GM19023 (cell line): Measurements from ENCODE around the gene GABRA5.
"Not testable (repeated sequence)": the region's sequence is repeated elsewhere in the genome, so short reads cannot be mapped to it uniquely, and the experiment has no call there.

Source experiments
- ATAC-seq: cut with Tn5 transposase; IDR thresholded peaks from one replicate; pipeline ENCODE4 v1.9.1; 2021; ENCODE audit warnings: mild to moderate bottlenecking, moderate library complexity; ENCODE audit not compliant: unreplicated experiment

Gene GABRA5

DNA sequence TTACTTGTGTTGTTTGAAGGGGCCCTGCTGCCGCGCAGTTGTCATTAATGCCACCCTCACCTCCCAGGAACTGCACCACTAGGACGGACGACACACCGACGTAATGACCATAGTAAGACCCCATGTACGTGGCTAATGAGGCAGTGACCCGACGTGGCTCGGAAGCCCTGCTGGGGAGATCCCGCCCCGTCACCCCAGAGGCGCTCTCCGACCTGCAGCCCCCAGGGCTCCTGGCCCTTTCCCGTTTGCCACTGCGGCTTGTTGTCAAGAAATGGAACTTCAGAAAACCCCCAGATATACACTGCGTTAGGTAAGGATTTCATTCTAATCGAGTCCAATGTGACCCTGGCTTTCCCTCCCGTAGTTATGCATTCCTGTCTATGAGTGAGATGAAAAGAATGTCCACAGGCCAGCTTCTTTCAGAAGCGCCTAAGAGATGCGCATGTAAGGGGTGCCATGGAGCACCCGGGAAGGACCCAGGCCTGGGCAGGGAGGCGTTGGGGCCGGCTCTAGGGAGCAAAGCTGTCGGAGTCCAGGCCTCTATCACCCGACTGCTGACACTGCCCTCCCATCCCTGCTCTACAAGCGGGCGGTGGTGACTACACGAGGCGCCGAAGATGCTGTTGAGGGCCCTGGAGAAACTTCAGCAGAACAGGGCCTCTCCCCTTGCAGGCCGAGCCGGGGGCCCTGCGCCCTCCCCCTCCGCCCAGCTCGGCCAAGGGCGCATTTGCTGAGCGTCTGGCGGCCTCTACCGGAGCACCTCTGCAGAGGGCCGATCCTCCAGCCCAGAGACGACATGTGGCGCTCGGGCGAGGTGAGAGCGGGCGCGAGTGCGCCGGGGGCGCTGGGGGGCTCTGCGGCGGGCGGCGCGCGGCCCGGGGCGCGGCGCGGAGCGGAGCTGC is at the start of gene GABRA5:
GABRA5 (plus strand) TSS at position 765 of the 902 bp plus-strand sequence. CDS start 2,187 bp downstream, outside the sequence.
- no peak for ATAC-seq

DNA sequence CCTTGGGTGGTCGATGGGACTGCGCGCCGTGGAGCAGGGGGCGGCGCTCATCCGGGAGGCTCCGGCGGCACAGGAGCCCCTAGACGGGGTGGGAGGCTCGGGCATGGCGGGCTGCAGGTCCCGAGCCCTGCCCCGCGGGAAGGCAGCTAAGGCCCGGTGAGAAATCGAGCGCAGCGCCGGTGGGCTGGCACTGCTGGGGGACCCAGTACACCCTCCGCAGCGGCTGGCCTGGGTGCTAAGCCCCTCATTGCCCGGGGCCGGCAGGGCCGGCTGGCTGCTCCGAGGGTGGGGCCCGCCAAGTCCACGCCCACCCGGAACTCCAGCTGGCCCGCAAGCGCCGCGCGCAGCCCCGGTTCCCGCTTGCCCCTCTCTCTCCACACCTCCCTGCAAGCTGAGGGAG is 35.7 kb upstream of the GABRA5 start:
- not testable (repeated sequence) for ATAC-seq

DNA sequence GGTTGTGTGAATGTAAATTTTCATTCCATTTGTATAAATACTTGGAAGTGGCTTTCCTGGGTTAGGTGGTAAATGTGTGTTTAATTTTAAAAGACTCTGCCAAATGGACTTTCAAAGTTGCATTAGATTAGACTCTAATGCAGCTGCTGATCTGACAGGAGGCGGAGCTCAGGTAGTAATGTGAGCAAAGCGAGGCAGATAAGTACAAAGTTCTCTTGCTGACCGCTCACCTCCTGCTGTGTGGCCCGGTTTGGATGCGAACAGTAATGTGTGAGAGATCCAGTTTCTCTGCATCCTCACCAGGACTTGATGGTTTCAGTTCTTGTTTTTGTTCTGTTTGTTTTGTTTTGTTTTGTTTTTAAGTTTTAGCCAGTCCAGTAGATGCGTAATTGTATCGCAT is 34.9 kb upstream of the GABRA5 start:
- ATAC-seq = no peak

DNA sequence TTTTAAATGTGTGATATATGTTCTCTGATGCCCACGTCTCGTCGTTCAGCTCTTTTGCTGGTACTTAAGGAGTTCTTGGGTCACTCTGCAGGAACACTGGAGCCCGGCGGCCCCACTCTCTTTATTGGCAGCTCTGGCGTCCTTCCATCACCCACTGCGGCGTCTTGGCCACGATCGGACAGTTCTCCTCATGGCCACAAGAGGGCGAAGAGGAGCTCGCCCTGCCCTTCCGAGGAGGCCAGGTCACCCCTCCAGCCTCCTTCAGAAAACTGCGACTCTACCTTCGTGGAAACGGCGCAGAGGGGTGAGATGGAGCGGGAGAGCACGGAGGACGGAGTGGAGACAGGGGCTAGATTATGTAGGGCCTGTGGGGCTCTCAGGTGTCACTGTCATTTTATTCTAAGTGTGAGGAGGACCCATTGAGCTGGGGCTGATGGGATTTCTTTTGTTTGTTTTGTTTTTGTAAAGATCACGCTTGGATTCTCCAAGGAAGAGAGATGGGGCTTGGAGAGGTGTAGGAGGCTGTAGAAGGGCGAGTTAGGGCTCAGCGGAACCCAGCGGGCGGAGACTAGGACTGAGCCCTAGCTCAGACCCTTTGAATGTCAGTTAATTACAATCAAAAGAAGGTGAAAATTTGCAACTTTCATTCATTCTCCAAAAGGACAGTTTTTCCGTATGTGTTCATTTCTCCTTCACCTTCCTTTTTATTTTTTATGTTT is 28.0 kb upstream of the GABRA5 start:
- no peak for ATAC-seq

DNA sequence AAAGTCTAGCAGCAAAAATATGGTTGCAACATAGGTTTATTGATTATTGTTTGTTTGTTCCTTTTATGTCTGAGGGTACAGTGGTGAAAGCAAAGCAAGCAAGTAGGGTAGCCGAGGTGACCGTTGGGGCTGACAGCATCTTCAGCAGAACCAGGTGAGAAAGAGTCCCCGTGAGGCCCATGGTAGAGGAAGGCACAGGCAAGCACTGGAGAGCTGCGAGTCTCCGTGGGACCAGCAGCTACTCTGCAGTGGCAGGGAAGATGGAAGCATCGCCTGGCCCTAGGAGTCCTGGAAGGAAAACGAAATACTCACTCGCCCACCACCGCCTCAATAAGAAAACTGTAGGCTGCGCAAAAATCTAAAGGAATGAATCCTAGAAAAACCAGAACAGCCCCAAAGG is 25.3 kb upstream of the GABRA5 start:
- ATAC-seq = no peak

DNA sequence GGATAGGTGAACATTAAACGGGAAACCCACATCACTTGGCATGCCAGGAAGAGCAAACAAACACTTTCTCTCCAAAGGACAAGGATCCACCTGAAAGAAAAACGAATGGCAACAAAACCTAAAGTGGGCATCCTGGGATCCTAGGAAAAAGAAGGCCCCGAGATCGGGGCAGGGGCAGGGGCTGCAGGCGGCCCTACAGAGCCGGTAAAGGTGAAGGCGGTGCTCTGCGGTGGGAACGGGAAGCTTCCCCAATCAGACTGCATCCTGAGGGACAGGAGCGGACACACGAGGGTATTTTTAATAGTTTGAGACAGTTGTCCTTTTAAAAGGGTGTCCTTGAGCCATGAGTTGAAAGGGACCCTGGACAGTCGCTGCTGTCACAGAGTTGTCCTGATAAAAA is 24.9 kb upstream of the GABRA5 start:
- no peak for ATAC-seq

DNA sequence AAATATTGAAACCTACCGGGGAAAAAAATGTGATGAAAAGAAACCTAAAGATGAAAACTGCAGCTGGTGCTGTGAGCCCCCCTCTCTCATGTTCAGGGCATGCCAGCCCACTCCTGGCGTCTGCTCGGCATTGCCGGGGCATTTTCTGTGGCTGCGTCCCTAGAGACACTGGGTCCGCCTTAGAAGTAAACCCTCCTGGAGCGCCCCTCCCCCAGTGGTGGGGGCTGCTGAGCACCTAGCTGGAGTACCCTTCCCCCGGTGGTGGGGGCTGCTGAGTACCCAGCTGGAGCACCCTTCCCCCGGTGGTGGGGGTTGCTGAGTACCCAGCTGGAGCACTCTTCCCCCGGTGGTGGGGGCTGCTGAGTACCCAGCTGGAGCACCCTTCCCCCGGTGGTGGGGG is 24.5 kb upstream of the GABRA5 start:
- ATAC-seq = no peak

DNA sequence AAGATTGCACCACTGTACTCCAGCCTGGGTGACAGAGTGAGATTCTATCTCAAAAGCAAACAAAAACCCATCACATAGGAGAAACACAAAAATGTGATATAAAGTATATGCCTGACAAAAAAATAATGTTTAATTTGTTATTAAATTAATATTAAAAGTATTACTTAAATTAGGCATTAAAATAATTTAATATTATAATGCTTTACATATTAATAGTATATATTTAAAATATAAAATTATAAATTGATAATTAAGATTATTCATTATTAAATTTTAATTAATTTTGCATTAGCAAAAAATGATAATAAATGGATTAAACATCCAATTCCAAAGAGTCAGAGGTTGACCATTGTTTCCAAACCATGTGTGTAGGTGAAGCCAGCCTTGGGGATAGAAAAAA is 22.0 kb upstream of the GABRA5 start:
- ATAC-seq = no peak

DNA sequence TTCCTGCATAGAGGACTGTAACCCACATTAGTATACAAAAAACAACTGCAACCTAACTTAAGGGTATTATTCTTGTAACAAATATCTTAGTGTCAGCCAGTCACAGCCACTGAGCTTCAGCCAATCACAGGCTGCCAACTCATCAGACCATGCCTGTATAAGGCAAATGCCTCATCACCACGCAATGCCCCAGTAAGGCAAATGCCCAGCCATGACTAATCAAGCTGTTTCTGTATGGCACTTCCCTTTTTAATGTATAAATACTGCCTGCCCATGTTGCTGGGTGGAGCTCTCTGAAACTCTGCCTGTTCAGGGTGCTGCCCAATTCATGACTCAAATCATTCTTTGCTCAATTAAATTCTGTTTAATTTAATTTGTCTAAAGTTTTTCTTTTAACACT is 18.4 kb upstream of the GABRA5 start:
- no peak for ATAC-seq

DNA sequence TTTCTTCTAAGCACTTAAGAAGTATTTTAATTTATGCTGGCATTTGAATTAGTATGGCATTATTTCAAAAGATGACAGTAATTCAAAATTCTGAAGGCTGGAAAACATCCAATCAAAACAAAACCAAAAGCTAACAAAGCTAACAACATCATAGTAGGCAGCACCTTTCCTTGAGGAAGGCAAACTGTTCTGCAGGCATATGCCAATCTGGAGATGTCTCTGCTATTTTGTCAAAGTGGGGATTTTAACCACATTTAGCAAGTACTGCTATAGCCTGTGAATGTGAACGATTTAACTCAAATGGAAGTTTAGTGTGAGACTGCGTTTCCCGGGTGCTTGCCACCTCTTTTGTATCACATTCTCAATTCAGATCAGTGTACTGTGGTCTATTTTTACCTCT is 16.7 kb upstream of the GABRA5 start:
- no peak for ATAC-seq

DNA sequence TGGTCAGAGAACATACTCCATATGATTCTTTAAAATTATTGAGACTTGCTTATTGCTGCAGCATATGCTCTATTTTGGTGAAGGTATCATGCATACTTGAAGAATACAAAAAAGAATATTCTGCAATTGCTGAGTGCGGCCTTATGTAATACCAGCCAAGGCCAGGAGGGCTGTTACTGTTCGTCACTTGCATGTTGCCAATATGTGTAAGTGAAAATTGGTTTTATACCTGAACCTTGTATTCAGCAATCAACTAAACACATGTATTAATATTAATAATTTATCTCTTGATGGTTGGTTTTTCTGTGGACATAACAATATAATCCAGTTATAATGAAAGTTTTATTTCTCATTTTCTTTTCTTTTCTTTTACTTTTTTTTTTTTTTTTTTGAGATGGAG is 13.9 kb upstream of the GABRA5 start:
- ATAC-seq = no peak

DNA sequence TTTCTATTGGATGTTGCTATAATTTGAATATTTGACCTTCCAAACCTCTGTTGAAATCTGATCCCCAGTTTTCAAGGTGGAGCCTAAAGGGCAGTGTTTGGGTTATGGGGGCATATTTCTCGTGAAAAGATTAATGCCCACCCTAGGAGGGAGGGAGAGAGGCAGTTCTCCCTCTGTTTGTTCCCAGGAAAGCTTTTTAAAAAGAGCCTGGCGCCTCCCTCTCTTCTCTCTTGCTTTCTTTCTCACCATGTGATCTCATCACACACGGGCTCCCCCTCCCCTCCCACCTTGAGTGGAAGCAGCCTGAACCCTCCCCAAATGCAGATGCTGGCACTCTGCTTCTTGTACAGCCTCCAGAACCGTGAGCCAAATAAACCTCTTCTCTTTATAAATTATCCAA is 12.4 kb upstream of the GABRA5 start:
- no peak for ATAC-seq

DNA sequence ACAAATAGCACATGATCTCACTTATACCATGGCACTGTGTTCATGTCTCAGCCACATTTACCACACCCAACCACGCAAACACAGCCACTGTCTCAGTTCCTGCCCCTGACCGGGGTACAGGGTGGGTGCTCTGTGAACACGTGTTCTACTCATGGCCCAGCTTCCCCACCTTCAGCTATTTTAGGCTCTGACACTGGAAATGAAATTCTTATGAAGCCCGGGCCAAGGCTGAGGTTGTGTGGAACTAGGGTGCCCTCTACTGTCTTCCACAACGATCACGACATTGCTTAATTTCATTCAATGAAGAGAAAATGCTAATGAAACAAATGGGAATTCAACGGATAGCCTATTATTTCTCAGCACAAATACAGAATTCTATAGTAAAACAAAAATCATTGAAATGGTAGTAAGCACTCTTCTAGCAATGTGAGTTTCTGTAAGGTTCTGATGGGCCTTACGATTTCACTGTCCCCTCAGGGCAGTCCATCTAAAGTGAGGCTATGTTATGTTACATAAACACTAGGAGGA is 2.1 kb upstream of the GABRA5 start:
- ATAC-seq = no peak

DNA sequence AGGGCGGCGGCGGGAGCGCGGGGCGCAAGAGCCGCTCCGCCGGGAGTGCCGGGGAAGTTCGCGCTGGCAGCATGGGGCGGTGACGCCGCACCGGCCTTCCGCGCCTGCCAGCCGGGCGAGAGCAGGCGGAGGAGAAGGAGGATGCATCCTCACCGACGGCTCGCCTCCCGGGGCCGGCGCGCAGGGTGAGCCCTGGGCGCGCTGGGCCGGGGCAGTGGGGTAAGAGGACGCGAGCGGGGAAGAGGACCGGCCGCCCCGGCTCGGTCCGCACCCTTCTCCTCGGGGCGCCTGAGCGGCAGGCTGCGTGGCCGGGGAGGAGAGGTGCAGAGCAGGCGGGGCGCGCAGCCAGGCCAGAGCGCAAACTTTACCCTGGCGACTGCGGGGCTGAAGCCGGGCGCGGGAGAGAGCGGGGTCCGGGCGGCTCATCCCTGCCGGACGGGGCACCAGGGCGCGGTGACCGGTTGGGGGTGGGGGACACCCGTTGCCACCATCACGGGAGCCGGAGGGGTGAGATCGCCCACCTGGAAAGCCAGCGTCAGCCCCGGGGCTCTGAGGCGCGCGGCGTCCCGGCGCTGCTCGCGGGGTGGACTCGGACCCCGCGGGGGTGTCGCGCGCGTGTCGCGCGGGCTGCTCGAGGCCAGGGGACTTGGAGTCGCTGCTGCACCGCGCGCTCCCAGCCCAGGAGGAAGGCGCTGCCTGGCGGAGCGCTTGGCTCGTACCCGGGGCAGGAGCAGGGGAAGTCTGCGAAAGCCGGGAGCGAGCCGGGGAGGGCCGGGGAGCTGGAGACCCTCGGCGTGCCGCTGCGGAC is 542 bp downstream of the GABRA5 start:
- no peak for ATAC-seq

DNA sequence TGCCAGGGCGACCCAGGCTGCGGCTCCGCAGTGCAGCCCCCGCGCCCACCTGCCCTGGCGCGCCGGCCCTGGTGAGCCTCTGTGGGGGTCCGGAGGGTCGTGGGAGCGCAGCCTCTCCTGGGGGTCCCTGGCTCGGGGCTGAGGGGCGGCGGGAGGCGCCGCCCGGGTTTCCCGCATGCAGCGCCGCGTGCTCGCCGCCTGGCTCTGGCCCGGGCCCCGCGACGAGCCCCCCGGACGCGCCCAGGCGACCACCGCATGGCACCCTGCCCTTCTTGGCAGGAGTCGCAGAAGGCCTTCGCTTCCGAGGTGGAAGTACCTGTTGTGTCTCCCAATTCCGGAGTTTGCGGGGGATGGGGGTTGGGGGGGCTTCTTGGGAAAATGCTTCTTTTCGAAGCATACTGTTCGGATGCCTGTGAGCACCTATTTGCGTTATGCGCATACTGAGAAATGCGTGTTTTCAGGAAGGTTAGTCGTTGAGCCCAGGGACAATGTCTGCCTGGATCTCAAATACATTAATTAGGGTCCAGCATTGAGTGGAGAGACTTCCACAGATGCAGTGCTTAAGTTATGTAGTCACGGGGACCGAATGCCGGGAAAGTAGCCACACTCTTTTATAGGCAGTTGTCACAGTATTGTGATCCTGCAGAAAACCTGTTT is 1.3 kb downstream of the GABRA5 start:
- no peak for ATAC-seq

DNA sequence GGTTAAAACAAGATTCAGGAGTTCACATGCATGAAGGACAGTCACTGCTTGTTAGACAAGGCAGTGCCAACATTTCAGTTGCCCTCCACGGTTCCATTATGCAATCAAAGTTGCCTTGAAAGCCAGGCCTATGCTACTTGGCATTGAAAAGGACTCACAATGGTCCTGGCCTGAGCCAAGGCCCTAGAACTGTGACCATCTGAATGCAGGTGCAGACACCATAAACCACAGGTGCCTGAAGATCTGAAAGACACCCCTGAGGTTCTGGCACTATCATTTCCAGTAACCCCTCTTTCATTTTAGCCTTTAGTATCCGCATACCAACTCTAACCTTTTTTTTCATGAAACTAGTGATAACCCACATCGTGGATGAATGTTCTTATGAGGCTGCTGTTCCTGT is 2.8 kb downstream of the GABRA5 start:
- no peak for ATAC-seq

DNA sequence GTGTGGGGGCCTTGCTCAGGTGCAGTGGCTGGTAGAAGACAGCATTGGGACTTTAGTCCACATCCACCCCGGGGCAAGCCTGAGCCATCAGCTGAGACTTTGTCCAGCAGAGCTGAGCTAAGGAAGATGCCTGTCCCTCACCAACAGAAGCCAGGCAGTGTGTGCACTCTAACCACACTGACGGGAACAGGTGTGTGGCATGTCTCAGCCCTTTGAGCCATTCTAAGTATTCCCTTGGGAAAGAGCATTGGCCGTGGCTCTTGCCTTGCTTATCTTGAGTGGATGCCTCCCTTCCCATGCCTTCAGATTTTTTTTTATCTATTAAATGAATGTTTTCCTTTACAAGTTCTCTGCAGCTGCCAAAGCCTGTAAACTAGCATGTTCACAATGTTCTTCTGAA is 3.5 kb downstream of the GABRA5 start:
- ATAC-seq = no peak

DNA sequence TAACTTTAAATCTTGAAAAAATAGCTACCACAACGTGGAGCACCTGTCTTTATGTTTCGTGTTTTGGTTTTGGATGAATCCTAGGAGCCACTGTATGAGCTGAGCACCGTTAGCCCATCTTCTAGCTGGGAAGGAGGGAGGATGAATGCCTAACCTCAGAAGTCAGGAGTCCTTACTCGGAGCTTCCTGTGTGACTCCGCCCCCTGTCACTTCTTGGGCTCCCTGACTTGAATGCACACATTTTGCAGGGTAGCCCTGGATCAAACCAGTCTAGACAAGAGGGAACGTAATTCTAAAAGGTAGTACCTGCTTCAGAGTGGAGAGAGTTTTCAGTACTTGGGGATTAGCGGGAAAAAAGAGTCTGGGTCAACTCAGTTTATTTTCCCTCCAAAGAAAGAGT is 5.3 kb downstream of the GABRA5 start:
- ATAC-seq = no peak

DNA sequence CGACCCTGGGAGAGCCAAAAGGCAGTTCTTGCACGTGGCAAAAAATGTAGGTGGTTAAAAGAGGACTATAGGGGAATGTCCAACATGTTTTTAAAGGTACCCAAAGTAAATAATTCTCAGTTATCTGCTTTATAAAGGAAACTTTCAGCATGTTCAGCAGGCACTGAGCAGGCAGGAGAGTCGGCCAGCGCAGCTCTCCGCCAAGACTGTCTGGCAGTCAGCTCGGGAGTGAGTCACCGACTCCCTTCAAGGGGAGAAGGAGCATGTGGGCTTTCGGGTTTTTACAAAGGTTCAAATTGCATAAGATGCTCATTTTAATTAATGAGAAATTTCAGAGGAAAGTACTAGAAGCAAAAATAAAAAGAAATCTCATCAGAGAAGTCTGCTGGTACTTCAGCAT is 7.0 kb downstream of the GABRA5 start:
- no peak for ATAC-seq

DNA sequence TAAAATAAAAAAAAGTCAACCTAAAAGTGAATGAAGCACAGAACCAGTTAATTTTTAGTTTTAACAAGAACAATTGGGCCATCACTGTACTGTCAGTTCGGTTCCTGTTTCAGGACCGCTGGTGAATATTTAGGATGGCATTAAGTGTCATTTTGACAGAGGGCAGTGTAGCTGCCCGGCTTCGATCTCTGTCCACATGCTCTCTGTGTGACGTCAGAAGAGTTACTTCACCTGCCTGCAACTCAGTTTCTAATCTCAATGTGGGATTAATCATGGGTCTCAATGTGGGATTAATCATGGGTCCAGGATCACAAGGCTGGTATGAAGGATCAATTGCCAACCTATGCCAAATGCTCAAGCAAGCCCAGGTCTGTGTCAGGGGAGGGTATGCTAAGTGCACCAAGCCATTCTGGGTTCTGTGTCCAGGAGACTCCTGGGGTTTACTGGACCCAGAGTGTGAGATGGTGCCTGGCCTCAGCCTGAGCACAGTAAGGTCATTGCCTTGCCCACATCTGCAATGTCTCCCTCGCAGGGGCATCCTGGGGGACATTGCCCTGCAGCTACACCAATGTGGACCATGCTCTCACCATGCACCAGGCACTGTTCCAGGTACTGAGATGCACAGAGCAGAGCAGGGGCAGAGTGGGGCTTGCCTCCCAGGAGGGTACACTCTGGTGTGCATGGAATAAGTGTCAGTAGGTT is 8.1 kb downstream of the GABRA5 start:
- no peak for ATAC-seq
